ENCODE data around the gene HADHA. TPM values are rescaled to one million over a fixed set of nuclear protein-coding genes. Genes with fewer than 3 reads are reported as not detected.

The HADHA gene
- total RNA-seq, result 100 to 1,000 TPM; 117 to 145 TPM

DNA sequence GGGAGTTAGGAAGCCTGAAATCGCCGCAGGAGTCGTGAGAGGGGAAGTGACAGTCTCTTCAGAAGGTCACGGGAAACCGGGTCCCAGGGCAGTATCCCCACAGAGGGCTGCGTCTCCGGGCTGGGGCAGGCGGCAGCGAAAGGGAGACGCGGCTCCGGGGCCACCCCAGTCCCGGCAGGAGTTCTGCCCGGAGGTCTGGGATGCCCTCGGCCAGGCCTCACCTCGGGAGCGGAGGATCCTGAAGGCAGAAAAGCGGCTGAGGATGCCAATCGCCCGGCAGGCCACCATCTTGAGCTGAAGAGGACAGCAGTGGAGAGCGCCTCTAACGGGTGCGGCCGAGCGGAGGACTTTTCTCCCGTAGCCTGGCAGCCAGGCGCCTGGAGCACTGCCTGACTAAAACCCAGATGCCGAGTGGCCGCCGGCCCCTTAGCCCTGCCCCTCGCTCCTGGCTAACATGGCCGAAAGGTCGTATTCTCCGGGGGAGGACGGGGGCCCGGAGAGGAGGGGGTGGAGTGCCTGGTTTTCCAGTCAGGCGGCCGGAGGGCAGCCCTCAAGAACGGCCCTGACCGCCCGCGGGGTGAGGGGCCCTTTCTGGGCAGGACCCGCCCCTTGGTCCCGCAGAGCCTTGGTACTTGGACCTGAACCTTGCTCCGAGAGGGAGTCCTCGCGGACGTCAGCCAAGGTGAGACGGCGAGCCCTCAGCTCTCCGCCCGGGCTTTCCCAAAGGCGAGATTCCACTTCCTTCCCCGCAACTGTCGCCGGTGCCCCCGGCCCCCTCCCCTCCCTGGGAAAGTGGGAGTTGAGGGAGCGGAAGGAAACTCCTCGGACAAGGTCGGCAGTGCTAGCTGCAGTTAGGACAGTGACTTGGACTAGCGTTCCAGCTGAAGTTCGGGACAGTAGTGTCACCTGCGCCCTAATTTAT, at the start of gene HADHA, which contains the start of gene HADHB:
TSS of gene HADHA (minus strand) at position 324 of the 922 bp plus-strand sequence. CDS start at position 288, 36 bp downstream.
TSS of gene HADHB (plus strand) at position 631 of the 922 bp plus-strand sequence. CDS start 9,316 bp downstream, outside the sequence.
- H3K4me1 Mint-ChIP-seq, result peaks cover 47% of the 10 kb centered on the region
- CTCF ChIA-PET, result interaction anchor here (0.6 to 3.9 kb wide), 13 partner anchors 11 to 224 kb away, joined by 3 to 17 read pairs (median 4); no protein-coding TSS in a partner anchor
- H3K27me3 Mint-ChIP-seq, result no peaks in the 10 kb centered on the region
- peak within 1 kb of the TSS; percentile 96 for H3K4me3 Mint-ChIP-seq
- DNase-seq, result peak; percentile 89
- peak within 1 kb of the TSS; percentile 99 for H3K27ac Mint-ChIP-seq
- peaks cover 9% of the 10 kb centered on the region for H3K36me3 Mint-ChIP-seq
- H3K9me3 Mint-ChIP-seq (ENCODE audit: low read depth), result no peaks in the 10 kb centered on the region
- ATAC-seq, result peak; percentile 83

DNA sequence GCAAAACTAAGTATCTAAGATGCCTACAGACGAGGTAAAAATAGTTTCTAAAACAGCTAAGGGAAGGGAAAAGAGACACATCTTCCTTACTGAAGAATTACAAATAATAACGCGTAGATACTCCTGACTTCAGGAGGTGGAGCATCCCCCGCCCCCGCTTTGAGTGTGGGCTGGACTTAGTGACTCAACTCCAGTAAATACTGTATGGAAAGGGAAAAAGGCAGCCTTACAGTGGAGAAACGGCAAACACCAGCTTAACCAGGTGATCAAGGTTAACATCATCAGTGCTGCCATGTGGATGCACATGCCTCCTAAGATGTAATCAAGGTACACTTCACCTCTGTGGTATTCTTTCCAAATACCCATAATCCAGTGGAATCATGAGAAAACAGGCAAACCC, 48.2 kb upstream of the HADHA start:
- CTCF ChIA-PET, result no interaction called here
- Mint-ChIP-seq H3K9me3 (ENCODE audit: low read depth) (no peaks in the 10 kb centered on the region), H3K4me3 (no peak overlapping the region), H3K4me1 (no peaks in the 10 kb centered on the region), H3K27ac (no peak overlapping the region), H3K36me3 (peaks cover 2% of the 10 kb centered on the region), H3K27me3 (peaks cover 14% of the 10 kb centered on the region)
- no peak for DNase-seq
- no peak for ATAC-seq

DNA sequence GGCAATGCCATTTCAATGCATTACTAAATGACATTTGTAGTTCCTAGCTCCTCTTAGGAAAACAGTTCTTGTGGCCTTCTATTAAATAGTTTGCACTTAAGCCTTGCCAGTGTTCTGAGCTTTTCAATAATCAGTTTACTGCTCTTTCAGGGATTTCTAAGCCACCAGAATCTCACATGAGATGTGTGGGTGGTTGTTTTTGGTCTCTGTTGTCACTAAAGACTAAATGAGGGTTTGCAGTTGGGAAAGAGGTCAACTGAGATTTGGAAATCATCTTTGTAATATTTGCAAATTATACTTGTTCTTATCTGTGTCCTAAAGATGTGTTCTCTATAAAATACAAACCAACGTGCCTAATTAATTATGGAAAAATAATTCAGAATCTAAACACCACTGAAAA, 45.6 kb upstream of the HADHA start:
- peaks cover 11% of the 10 kb centered on the region for H3K36me3 Mint-ChIP-seq
- no peak overlapping the region for H3K27ac Mint-ChIP-seq
- no peaks in the 10 kb centered on the region for H3K9me3 Mint-ChIP-seq (ENCODE audit: low read depth)
- H3K4me1 Mint-ChIP-seq, result no peaks in the 10 kb centered on the region
- no peak for DNase-seq
- H3K27me3 Mint-ChIP-seq, result peaks cover 2% of the 10 kb centered on the region
- CTCF ChIA-PET, result interaction anchor here (1.2 kb wide), 1 partner anchor 9 kb away, joined by 3 read pairs; no protein-coding TSS in a partner anchor
- H3K4me3 Mint-ChIP-seq, result no peak overlapping the region
- ATAC-seq, result no peak

DNA sequence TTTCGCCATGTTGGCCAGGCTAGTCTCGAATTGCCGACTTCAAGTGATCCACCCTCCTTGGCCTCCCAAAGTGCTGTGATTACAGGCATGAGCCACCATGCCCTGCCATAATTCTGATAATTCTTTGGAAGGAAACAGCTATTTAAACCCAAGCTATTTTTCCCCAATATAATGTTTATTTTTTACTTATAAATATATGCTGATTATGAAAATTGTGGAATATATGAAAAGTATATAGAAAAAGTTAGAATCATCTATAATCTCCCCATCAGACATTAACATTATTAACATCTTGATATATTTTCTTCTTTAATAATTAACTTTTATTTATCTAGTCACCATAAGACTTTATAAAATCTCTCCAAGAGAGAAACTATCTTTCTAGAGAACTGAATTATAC, 41.5 kb upstream of the HADHA start:
- H3K9me3 Mint-ChIP-seq (ENCODE audit: low read depth), result no peaks in the 10 kb centered on the region
- no peak overlapping the region for H3K27ac Mint-ChIP-seq
- DNase-seq (no peak), ATAC-seq (no peak)
- H3K4me1 Mint-ChIP-seq, result no peaks in the 10 kb centered on the region
- H3K4me3 Mint-ChIP-seq, result no peak overlapping the region
- H3K36me3 Mint-ChIP-seq, result peaks cover 31% of the 10 kb centered on the region
- no peaks in the 10 kb centered on the region for H3K27me3 Mint-ChIP-seq
- CTCF ChIA-PET, result no interaction called here

DNA sequence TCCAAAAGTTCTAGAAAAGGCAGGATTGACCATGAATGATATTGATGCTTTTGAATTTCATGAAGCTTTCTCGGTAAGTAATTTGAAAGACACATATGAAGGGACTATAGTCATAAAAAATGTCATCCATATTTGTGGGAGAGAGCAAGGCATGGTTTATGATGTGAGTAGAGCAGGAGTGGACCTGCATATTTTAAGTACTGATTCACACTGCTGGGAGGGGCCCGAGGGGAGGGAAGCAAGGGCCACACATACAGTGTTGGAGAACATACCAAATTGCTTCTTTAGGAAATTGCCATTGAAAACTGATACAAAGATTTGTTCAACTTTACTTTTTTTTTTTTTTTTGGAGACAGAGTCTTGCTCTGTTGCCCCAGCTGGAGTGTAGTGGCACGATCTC, 39.7 kb upstream of the HADHA start:
- peaks cover 38% of the 10 kb centered on the region for H3K36me3 Mint-ChIP-seq
- CTCF ChIA-PET, result interaction anchor here (0.5 kb wide), 1 partner anchor 519 kb away, joined by 3 read pairs; no protein-coding TSS in a partner anchor

DNA sequence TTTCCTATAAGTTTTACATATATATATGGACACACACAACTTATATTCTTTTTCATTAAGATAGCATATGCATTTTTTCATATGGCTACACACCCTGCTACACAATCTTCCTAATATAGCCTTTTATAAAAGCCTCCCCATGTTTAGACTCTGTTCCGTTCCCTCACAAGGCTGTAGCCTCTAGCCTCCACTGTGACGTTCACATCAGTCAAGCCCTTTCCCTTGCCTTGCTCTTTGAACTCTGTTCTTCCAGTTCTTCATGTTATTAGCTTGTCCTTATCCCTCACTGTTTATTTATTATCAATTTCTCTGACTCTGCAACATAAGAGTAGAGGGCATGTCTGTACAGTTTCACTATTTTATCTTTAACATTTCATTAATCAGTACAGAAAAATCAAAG, 39.2 kb upstream of the HADHA start:
- CTCF ChIA-PET, result no interaction called here
- no peaks in the 10 kb centered on the region for H3K4me1 Mint-ChIP-seq
- H3K4me3 Mint-ChIP-seq, result no peak overlapping the region
- H3K27me3 Mint-ChIP-seq, result no peaks in the 10 kb centered on the region
- ATAC-seq (no peak), DNase-seq (no peak)
- H3K9me3 Mint-ChIP-seq (ENCODE audit: low read depth), result no peaks in the 10 kb centered on the region
- no peak overlapping the region for H3K27ac Mint-ChIP-seq
- peaks cover 42% of the 10 kb centered on the region for H3K36me3 Mint-ChIP-seq

More for the DNA sequence above, 39.7 kb upstream of the HADHA start:
- no peaks in the 10 kb centered on the region for H3K9me3 Mint-ChIP-seq (ENCODE audit: low read depth)
- no peak overlapping the region for H3K27ac Mint-ChIP-seq
- H3K4me1 Mint-ChIP-seq, result no peaks in the 10 kb centered on the region
- H3K27me3 Mint-ChIP-seq, result no peaks in the 10 kb centered on the region
- DNase-seq, result no peak
- H3K4me3 Mint-ChIP-seq, result no peak overlapping the region
- no peak for ATAC-seq

DNA sequence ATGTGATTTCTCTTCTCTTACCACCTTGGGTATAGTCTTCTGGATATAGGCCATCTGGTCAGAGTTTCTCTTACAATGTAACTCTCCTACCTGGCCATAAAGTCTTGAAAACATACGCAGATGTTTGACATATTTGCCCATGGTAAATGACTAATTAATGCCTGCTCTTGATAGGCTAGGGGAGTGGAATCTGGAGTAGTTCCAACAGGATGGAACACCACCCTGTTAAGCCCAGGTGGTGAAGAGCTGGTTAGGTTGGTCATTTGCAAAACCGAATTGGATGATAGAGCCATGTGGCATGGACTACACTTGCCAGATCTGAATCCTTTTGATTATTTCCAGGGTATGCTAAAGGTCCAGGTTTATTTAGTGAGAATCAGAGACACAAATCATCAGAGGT, 36.8 kb upstream of the HADHA start:
- H3K27ac Mint-ChIP-seq, result no peak overlapping the region
- H3K4me3 Mint-ChIP-seq, result no peak overlapping the region
- DNase-seq (no peak), ATAC-seq (no peak)
- no peaks in the 10 kb centered on the region for H3K4me1 Mint-ChIP-seq
- no peaks in the 10 kb centered on the region for H3K27me3 Mint-ChIP-seq
- no peaks in the 10 kb centered on the region for H3K9me3 Mint-ChIP-seq (ENCODE audit: low read depth)
- peaks cover 47% of the 10 kb centered on the region for H3K36me3 Mint-ChIP-seq
- CTCF ChIA-PET, result interaction anchor here (0.7 kb wide), 1 partner anchor 21 kb away, joined by 5 read pairs; no protein-coding TSS in a partner anchor

DNA sequence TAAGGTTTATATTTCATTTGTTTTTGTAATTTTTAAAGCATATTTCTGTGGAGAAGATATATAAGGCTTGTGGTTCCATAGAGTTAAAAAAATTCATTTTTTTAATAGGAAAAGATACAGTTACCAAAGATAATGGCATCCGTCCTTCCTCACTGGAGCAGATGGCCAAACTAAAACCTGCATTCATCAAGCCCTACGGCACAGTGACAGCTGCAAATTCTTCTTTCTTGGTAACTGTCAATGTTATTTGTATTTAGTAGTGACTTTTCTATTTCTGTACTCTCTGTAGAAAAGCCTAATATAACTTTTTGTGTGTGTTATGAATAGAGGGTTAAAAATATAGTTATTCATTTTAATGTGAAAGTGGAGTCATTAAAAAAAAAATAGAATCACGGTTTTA, 35.5 kb upstream of the HADHA start:
- DNase-seq, result no peak
- peaks cover 42% of the 10 kb centered on the region for H3K36me3 Mint-ChIP-seq
- H3K27ac Mint-ChIP-seq, result no peak overlapping the region
- no peaks in the 10 kb centered on the region for H3K4me1 Mint-ChIP-seq
- ATAC-seq, result no peak
- CTCF ChIA-PET, result no interaction called here
- no peaks in the 10 kb centered on the region for H3K9me3 Mint-ChIP-seq (ENCODE audit: low read depth)
- H3K27me3 Mint-ChIP-seq, result no peaks in the 10 kb centered on the region
- no peak overlapping the region for H3K4me3 Mint-ChIP-seq

DNA sequence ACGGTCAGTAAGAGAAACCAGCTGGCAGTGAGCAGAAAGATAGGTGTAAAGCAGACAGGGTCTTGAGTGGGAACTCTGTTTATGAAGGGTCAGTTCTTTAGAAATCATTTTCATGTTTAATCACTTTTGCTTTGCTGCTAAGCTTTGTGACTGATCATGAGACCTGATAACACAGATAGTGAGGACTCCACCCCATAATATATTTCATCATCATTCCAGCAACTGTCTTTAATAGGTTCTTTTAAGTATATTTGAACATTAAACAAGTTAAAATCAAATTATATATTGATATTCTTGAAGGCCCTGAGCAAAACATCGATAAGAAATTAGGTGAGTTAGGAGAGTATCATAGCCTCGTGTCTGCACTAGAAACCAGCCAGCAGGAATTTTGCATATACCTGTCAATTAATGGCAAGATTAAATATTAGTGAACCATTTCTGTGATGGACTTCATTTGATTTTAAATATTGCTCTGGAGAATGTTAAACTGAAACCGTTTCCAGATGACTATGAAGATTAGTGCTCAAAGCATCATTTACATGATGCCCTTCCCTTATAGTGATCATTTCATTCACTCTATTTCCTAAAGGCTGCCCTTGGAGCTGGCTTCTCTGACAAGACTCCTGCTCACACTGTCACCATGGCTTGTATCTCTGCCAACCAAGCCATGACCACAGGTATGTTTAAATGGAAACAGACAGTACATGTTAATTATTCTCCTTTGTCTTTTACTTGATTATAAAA, 32.2 kb upstream of the HADHA start:
- Mint-ChIP-seq H3K4me1 (peaks cover 5% of the 10 kb centered on the region), H3K4me3 (no peak overlapping the region), H3K27ac (no peak overlapping the region), H3K9me3 (ENCODE audit: low read depth) (no peaks in the 10 kb centered on the region), H3K36me3 (peaks cover 33% of the 10 kb centered on the region), H3K27me3 (no peaks in the 10 kb centered on the region)
- ATAC-seq (no peak), DNase-seq (no peak)
- CTCF ChIA-PET, result interaction anchor here (0.7 kb wide), 1 partner anchor 189 kb away, joined by 3 read pairs; no protein-coding TSS in a partner anchor

DNA sequence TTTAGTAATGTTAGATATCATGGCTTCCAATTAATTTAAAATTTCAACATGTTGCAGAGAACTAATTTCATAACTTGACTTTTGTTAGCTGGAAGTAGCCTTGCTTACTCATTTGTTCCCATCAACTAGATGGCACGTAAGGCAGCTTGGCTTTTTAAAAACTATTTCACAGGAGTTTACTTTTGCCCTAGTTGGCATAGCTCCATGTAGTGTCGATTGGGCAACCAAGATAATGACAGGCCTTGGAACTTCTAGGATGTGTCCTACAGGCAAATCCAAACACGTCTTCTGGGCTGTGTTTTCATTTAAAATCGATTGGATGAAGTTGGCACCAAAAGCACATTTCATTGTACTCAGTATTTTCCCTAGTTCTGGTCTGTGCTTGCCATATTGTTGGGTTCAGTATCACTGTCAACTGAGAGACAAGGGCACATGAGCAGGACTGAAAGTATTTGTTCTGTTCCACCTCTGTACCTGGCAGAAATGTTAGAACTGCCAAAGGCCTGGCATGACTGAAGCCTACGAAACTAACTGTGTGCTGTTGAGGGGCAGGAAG, 29.7 kb upstream of the HADHA start:
- CTCF ChIA-PET, result interaction anchor here (0.7 to 1.6 kb wide), 2 partner anchors 27 to 28 kb away, joined by 3 read pairs; no protein-coding TSS in a partner anchor
- H3K4me3 Mint-ChIP-seq, result no peak overlapping the region
- H3K27ac Mint-ChIP-seq, result no peak overlapping the region
- no peak for ATAC-seq
- no peak for DNase-seq
- no peaks in the 10 kb centered on the region for H3K27me3 Mint-ChIP-seq
- H3K36me3 Mint-ChIP-seq, result peaks cover 25% of the 10 kb centered on the region
- H3K9me3 Mint-ChIP-seq (ENCODE audit: low read depth), result no peaks in the 10 kb centered on the region
- H3K4me1 Mint-ChIP-seq, result peaks cover 15% of the 10 kb centered on the region

DNA sequence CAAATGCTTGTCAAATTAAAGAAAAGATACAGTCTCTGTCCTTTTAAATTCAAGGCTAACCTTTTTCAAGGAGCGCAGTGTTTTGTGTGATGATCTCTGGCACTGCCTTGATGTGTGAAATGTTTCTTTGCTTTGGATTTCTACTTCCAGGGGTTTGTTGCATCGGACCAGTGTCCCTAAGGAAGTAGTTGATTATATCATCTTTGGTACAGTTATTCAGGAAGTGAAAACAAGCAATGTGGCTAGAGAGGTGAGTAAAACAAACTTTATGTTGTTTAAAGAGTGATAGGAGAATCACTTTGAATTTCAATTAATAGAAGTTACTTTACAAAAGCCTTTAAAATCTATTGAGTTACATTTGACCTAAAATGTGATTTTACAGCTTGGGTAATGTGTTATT, 29.1 kb upstream of the HADHA start:
- CTCF ChIA-PET, result no interaction called here
- no peak overlapping the region for H3K4me3 Mint-ChIP-seq

DNA sequence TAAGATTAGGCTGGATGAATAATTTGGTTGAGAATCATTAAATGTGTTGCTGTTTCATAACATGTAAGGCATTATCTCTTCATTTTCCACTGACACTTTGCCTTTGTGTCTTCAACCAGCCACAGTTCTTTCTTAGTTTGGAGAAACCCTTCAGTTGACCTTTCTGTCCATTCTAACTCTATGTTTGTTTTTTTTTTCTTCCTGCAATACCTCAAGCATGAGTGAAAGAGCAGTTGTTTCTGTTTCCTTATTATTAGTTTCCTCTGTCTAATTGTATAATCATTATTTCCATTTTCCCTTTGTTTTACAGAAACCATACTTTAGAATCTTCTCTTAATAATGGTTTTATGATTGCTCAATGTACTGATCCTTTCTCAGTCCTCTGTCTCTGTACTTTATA, 25.9 kb upstream of the HADHA start:
- Mint-ChIP-seq H3K4me3 (no peak overlapping the region), H3K4me1 (peaks cover 15% of the 10 kb centered on the region), H3K27ac (peak overlapping the region; percentile 37), H3K27me3 (no peaks in the 10 kb centered on the region), H3K36me3 (peaks cover 14% of the 10 kb centered on the region), H3K9me3 (ENCODE audit: low read depth) (no peaks in the 10 kb centered on the region)
- CTCF ChIA-PET, result no interaction called here
- no peak for ATAC-seq
- no peak for DNase-seq

More for the DNA sequence above, 29.1 kb upstream of the HADHA start:
- Mint-ChIP-seq H3K9me3 (ENCODE audit: low read depth) (no peaks in the 10 kb centered on the region), H3K27me3 (no peaks in the 10 kb centered on the region), H3K27ac (no peak overlapping the region), H3K4me1 (peaks cover 15% of the 10 kb centered on the region), H3K36me3 (peaks cover 19% of the 10 kb centered on the region)
- ATAC-seq, result no peak
- DNase-seq, result no peak

DNA sequence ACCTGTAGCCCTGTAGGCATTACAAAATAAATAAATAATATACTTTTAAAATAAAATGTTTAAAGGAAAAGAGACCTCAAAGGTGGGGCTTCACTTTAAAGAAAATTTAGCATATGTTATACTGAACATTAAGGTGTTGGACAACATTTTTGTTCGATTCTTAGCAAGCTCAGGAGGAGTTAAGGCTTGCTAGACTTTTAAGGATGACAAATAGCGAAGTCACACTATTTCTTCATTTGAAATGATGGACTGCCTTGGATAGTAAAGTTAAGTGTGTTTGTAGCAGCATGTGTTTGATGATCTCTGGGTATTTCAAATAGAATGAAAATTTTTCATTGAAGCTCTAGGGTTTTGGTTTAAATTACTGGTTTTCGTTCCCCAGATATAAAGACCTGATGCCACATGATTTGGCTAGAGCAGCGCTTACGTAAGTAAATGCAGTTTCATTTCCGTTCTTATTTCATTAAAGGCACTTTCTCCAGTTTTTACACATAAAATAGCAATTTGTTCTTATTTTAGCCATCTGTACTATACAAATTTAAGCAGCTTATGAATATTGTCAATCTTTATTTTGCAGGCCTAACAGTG, 25.2 kb upstream of the HADHA start:
- Mint-ChIP-seq H3K27ac (no peak overlapping the region), H3K36me3 (peaks cover 15% of the 10 kb centered on the region), H3K9me3 (ENCODE audit: low read depth) (no peaks in the 10 kb centered on the region), H3K4me3 (no peak overlapping the region), H3K27me3 (no peaks in the 10 kb centered on the region), H3K4me1 (peaks cover 15% of the 10 kb centered on the region)
- ATAC-seq (no peak), DNase-seq (no peak)
- CTCF ChIA-PET, result interaction anchor here (1.5 kb wide), 1 partner anchor 336 kb away, joined by 3 read pairs; no protein-coding TSS in a partner anchor
